ENCODE results near the gene EFHC2. TPM values are rescaled to one million over a fixed set of nuclear protein-coding genes. Genes with fewer than 3 reads are reported as not detected.
"Not testable (repeated sequence)": the region's sequence is repeated elsewhere in the genome, so short reads cannot be mapped to it uniquely, and the experiment has no call there.

The EFHC2 gene
- total RNA-seq, 1 experiment from 2014 or later, result 1.1 TPM

GRCh38 chrX:44189116-44189515 is 154.4 kb downstream of the EFHC2 start:
- H3K14ac ChIP-seq (ENCODE audit: insufficient read depth, low read length), result no peak overlapping the region
- no peaks in the 10 kb centered on the region for H3K4me1 ChIP-seq (ENCODE audit: insufficient read depth, low read length)
- Mint-ChIP-seq H3K9me3 (peaks cover 48 to 51% of the 10 kb centered on the region in 2 experiments), H3K27me3 (ENCODE audit: low read depth) (no peaks in the 10 kb centered on the region), H3K4me1 (no peaks in the 10 kb centered on the region), H3K4me3 (no peak overlapping the region), H3K27ac (no peak overlapping the region), H3K36me3 (ENCODE audit: insufficient read depth in 1 of 3, low read depth in 3 of 3) (peaks cover 0 to 12% (median 8%) of the 10 kb centered on the region in 3 experiments; a peak in 5 of 7 replicates)
- H2AFZ ChIP-seq (ENCODE audit: low read length), result no peak overlapping the region
- H2BK12ac ChIP-seq (ENCODE audit: insufficient read length, low read depth, low read length), result no peak overlapping the region
- H3K79me1 ChIP-seq (ENCODE audit: insufficient read depth, low read depth, low read length, poor library complexity, severe bottlenecking), result no peaks in the 10 kb centered on the region
- H3K4ac ChIP-seq (ENCODE audit: low read depth, low read length), result no peak overlapping the region
- no peak overlapping the region for H2BK20ac ChIP-seq (ENCODE audit: low read depth, low read length, poor library complexity, severe bottlenecking)
- no peak overlapping the region for H3K9ac ChIP-seq (ENCODE audit: extremely low read depth, insufficient read length, low read length)
- no CpG with 5 or more reads among the region's 2 CpGs for WGBS (ENCODE audit: extremely low coverage, insufficient read length, low lambda C conversion rate)
- H3K23ac ChIP-seq (ENCODE audit: insufficient read length, low read depth, low read length), result no peak overlapping the region
- H3K27me3 ChIP-seq (ENCODE audit: insufficient read depth, low read length), result no peaks in the 10 kb centered on the region
- H4K8ac ChIP-seq (replicated peaks; ENCODE audit: insufficient read length, low read depth, low read length), result no peak overlapping the region
- H2BK120ac ChIP-seq (ENCODE audit: low read depth, low read length, poor library complexity, severe bottlenecking), result no peak overlapping the region
- no peak overlapping the region for H2AK5ac ChIP-seq (ENCODE audit: insufficient read length, low read length)
- H3K27ac ChIP-seq (ENCODE audit: insufficient read length, low read depth, low read length), result no peak overlapping the region
- no peak for TF ChIP-seq CTCF (conservative IDR thresholded peaks at IDR 0.05)
- no peak overlapping the region for H3K4me2 ChIP-seq (ENCODE audit: insufficient read depth, insufficient read length, low read length)
- DNase-seq, result no peak
- no peaks in the 10 kb centered on the region for H3K79me2 ChIP-seq (ENCODE audit: insufficient read depth, low read length)
- no peak overlapping the region for H2BK15ac ChIP-seq (ENCODE audit: low read depth, low read length)
- H4K20me1 ChIP-seq (ENCODE audit: control insufficient read depth, insufficient read depth, insufficient read length), result no peaks in the 10 kb centered on the region
- H3K18ac ChIP-seq (ENCODE audit: insufficient read length, low read depth, low read length), result no peak overlapping the region
- H3K23me2 ChIP-seq (ENCODE audit: insufficient read length, low read depth, low read length, poor library complexity, severe bottlenecking), result no peaks in the 10 kb centered on the region
- H3K56ac ChIP-seq (ENCODE audit: insufficient read length, low read depth, low read length), result no peak overlapping the region
- no peak overlapping the region for H2BK5ac ChIP-seq (ENCODE audit: insufficient read length, low read length)
- no peak overlapping the region for H3T11ph ChIP-seq (ENCODE audit: low read length)
- no peak overlapping the region for H4K5ac ChIP-seq (ENCODE audit: insufficient read length, low read depth, low read length)
- H4K91ac ChIP-seq (ENCODE audit: insufficient read length, low read depth, low read length), result no peak overlapping the region
- H3K9me3 ChIP-seq (ENCODE audit: control insufficient read depth, low read depth, low read length), result peaks cover 23% of the 10 kb centered on the region

DNA sequence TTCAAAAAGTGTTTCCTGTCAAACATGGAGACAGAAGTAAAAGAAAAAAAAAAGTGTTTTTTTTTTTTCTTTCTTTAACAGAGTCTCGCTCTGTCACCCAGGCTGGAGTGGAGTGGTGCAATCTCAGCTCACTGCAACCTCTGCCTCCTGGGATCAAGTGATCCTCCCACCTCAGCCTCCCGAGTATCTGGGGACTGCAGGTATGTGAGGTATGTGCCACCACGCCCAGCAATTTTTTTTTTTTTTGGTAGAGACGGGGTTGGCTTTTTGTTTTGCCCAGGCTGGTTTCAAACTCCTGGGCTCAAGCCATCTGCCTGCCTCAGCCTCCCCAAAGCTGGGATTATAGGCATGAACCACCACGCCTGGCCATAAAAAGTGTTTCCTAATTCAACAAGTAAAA is 155.6 kb downstream of the EFHC2 start:
- H2BK20ac ChIP-seq (ENCODE audit: low read depth, low read length, poor library complexity, severe bottlenecking); H3K79me2 ChIP-seq (ENCODE audit: insufficient read depth, low read length); DNase-seq; H2BK12ac ChIP-seq (ENCODE audit: insufficient read length, low read depth, low read length); H4K91ac ChIP-seq (ENCODE audit: insufficient read length, low read depth, low read length); H3K4me3 Mint-ChIP-seq; H3T11ph ChIP-seq (ENCODE audit: low read length); H2BK5ac ChIP-seq (ENCODE audit: insufficient read length, low read length); H3K4me1 ChIP-seq (ENCODE audit: insufficient read depth, low read length); H3K18ac ChIP-seq (ENCODE audit: insufficient read length, low read depth, low read length); H4K20me1 ChIP-seq (ENCODE audit: control insufficient read depth, insufficient read depth, insufficient read length); H3K14ac ChIP-seq (ENCODE audit: insufficient read depth, low read length); H2BK15ac ChIP-seq (ENCODE audit: low read depth, low read length); H2BK120ac ChIP-seq (ENCODE audit: low read depth, low read length, poor library complexity, severe bottlenecking); H4K5ac ChIP-seq (ENCODE audit: insufficient read length, low read depth, low read length); H3K27ac ChIP-seq (ENCODE audit: insufficient read length, low read depth, low read length); H2AK5ac ChIP-seq (ENCODE audit: insufficient read length, low read length); H2AFZ ChIP-seq (ENCODE audit: low read length); H3K23ac ChIP-seq (ENCODE audit: insufficient read length, low read depth, low read length); H3K79me1 ChIP-seq (ENCODE audit: insufficient read depth, low read depth, low read length, poor library complexity, severe bottlenecking); H3K4me2 ChIP-seq (ENCODE audit: insufficient read depth, insufficient read length, low read length); H3K4me1 Mint-ChIP-seq; H3K4ac ChIP-seq (ENCODE audit: low read depth, low read length); H3K27me3 ChIP-seq (ENCODE audit: insufficient read depth, low read length); H3K56ac ChIP-seq (ENCODE audit: insufficient read length, low read depth, low read length); H3K9ac ChIP-seq (ENCODE audit: extremely low read depth, insufficient read length, low read length); H3K27me3 Mint-ChIP-seq (ENCODE audit: low read depth); H3K36me3 Mint-ChIP-seq (ENCODE audit: insufficient read depth in 1 of 3, low read depth in 3 of 3); H3K23me2 ChIP-seq (ENCODE audit: insufficient read length, low read depth, low read length, poor library complexity, severe bottlenecking); H3K27ac Mint-ChIP-seq; H4K8ac ChIP-seq (replicated peaks; ENCODE audit: insufficient read length, low read depth, low read length): not testable (repeated sequence)
- no CpG with 5 or more reads among the region's 5 CpGs for WGBS (ENCODE audit: extremely low coverage, insufficient read length, low lambda C conversion rate)
- peaks cover 16% of the 10 kb centered on the region for H3K9me3 ChIP-seq (ENCODE audit: control insufficient read depth, low read depth, low read length)
- peaks cover 46 to 49% of the 10 kb centered on the region in 2 experiments for H3K9me3 Mint-ChIP-seq
